ENCODE results near the gene RBM7.

The RBM7 gene

DNA sequence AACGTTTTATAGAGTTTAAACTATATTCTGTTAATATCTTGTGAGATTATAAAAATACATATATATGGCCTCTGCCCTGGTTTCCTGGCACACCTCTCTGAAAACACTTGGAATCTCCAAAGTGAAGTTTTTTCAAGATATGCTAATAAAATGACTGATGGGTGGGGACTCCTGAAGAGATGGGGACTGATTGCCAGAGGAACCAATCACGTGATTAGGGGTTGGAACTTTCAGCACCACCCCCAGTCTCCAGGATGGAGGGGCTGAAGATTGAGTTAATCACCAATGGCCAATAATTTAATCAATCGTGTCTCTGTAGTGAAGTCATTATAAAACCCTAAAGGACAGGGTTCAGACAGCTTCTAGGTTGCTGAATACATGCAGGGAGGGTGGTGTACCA lies 37.5 kb upstream of the RBM7 start:
- CTCF ChIA-PET, result interaction anchor here (1.2 to 1.6 kb wide), 2 partner anchors 13 to 18 kb away, joined by 3 to 4 read pairs; no protein-coding TSS in a partner anchor
- POLR2A ChIA-PET, result no interaction called here

DNA sequence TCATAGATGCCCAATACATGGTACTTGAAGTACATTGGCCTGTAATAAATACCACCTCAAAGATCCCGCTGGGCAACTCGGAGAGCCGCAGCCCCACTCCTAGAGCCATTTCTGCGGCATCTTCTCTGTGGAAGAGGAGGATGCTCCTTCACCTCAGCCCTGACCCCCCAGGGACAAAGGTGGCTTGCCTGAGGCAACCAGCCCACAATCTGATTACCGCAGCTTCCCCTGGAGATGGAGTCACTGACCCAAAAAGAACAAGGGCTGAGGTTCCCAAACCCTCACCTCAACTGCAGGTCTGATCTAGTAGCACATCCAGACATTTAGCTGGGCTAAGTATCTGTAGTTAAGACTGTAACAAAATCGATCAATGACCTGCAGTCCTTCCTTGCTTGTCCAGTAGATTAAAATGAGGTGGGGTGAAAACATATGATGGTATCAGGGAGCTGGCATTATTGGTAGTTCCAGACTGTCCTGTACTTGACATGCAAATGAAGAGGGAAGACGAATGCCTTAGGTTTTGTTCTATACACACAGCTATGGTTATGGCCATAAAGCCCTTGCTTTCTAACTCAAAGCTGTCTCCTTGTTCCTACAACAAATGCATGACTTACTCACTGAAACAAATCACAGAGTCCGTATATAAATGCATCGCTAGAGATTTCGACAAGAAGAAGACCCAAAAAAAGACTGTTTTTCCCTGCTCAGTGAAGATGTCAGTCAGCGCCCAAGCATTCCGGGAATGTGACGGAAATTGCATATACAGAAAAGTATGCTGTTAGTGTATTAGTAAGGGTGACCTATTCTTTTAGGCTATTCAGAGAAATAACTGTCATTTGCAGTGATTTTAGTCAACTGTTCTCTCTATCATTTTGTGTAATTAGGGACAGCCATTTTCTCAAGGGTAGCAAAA lies 33.9 kb upstream of the RBM7 start:
- CTCF ChIA-PET, result interaction anchor here (1.0 kb wide), 1 partner anchor 31 kb away, joined by 3 read pairs; no protein-coding TSS in a partner anchor
- no peak for DNase-seq (ENCODE audit: extremely low spot score)
- POLR2A ChIA-PET, result interaction anchor here (0.5 kb wide), 1 partner anchor 26 kb away, joined by 6 read pairs; no protein-coding TSS in a partner anchor
- TF ChIP-seq, protein P1, sequence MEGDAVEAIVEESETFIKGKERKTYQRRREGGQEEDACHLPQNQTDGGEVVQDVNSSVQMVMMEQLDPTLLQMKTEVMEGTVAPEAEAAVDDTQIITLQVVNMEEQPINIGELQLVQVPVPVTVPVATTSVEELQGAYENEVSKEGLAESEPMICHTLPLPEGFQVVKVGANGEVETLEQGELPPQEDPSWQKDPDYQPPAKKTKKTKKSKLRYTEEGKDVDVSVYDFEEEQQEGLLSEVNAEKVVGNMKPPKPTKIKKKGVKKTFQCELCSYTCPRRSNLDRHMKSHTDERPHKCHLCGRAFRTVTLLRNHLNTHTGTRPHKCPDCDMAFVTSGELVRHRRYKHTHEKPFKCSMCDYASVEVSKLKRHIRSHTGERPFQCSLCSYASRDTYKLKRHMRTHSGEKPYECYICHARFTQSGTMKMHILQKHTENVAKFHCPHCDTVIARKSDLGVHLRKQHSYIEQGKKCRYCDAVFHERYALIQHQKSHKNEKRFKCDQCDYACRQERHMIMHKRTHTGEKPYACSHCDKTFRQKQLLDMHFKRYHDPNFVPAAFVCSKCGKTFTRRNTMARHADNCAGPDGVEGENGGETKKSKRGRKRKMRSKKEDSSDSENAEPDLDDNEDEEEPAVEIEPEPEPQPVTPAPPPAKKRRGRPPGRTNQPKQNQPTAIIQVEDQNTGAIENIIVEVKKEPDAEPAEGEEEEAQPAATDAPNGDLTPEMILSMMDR (IDR thresholded peaks at IDR 0.05; ENCODE audit: control extremely low read depth, extremely low read depth, low read depth, missing control alignments), result no peak

More for the DNA sequence above, 37.5 kb upstream of the RBM7 start:
- DNase-seq (ENCODE audit: extremely low spot score), result no peak
- TF ChIP-seq, protein P1 (IDR thresholded peaks at IDR 0.05; ENCODE audit: control extremely low read depth, extremely low read depth, low read depth, missing control alignments), result no peak

DNA sequence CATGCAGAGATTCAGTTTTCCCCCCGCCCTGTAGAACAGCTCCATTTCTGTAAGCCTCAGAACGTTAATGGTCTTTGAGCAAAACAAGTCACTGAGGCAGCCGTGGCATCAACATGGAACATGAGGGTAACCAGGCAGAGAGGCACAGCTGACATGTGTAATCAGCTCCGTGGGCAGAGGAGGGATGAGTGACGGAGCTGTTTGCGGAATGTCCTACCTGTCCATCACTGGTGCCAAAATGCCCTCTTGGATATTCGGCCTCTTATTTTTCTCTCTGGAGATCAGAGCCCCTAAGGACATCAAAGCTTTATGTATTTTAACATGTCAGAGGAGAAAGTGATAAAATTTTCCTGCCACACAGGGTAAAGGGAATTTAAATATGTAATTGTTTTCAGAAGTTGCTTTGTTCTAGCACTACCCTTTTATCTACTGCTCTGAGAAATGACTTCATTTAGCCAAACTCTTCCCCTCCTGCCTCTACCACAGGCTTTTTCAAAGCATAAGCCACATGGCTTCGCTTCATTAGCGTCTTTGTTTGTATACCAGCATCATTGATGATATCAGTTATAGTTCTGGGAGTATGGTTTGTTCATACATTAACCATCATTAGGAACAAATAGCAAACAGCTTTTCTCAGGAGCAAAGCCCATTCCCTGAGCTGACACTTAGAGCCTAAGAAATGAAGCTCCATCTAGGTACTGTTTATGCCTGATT lies 33.1 kb upstream of the RBM7 start:
- POLR2A ChIA-PET, result interaction anchor here (0.5 kb wide), 1 partner anchor 25 kb away, joined by 6 read pairs; no protein-coding TSS in a partner anchor
- no peak for DNase-seq (ENCODE audit: extremely low spot score)
- CTCF ChIA-PET, result interaction anchor here (0.9 to 1.0 kb wide), 3 partner anchors 12 to 30 kb away, joined by 3 to 4 read pairs (median 3); no protein-coding TSS in a partner anchor
- TF ChIP-seq, protein P1 (IDR thresholded peaks at IDR 0.05; ENCODE audit: control extremely low read depth, extremely low read depth, low read depth, missing control alignments), result no peak

DNA sequence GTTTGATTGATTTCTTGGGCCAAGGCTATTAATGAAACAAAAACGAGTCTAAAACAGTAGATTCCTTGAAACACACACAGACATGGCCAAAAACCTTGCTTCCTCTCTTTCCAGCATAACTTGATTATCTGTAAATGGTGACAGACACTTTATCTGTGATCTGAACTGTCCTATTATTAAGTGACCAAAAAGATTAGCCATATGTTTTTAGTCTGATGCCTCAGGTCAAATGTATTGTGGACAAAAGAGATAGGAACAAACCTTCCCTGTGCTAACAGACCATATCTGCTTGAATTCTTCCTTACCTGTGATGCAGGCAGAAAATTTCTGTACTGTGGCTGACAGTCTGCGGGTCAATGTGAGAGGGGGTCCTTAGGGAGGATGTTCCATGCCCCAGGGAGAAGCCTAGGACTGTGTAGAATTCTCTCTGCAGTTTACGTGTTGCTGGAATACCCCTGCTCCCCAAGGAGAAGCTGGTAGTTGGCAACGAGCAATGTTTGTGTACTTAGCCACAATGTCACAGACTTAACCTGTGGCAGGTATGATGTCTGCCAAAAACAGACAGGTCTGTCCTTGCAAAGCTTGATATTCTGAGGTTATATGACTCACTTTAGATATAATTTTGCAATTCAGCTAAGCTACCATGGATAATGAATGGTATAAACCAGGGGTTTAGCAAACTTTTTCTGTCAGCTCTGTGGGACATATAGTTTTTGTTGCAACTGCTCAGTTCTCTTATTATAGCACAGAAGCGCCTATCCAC lies 31.4 kb upstream of the RBM7 start:
- TF ChIP-seq, protein P1 (IDR thresholded peaks at IDR 0.05; ENCODE audit: control extremely low read depth, extremely low read depth, low read depth, missing control alignments), result no peak
- no peak for DNase-seq (ENCODE audit: extremely low spot score)
- CTCF ChIA-PET, result interaction anchor here (1.0 to 1.6 kb wide), 2 partner anchors 12 to 22 kb away, joined by 3 to 5 read pairs; no protein-coding TSS in a partner anchor
- POLR2A ChIA-PET, result no interaction called here

DNA sequence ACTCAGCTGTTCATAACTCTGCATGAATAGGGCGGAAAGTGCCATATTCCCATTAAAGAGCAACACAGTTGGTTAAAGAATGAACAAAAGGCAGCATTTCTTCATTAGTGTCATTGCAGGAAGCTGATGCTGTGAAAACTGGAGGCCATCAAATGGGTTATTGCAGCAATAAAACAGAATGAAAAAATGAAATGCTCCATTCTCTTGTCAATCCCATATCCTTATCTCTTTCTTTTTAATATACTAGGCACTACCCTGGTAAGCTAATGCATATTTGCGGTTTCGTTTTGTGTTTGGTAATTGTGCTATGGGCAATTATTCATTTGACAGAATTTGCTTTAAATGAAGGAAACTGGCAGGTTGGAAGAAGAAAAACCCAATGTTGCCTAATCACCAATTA lies 25.4 kb upstream of the RBM7 start:
- ChIA-PET POLR2A (no interaction called here), CTCF (interaction anchor here (0.8 to 1.1 kb wide), 2 partner anchors 11 to 35 kb away, joined by 3 read pairs; no protein-coding TSS in a partner anchor)
- TF ChIP-seq, protein P1 (IDR thresholded peaks at IDR 0.05; ENCODE audit: control extremely low read depth, extremely low read depth, low read depth, missing control alignments), result no peak
- DNase-seq (ENCODE audit: extremely low spot score), result no peak

Data from GM10248 (cell line).